OCI-LY1 (cell line): Measurements from ENCODE around the gene ZNF710.
A peak's percentile ranks its signal among the peaks of the same experiment; 100 is the strongest.
"Not testable (repeated sequence)": the region's sequence is repeated elsewhere in the genome, so short reads cannot be mapped to it uniquely, and the experiment has no call there.

Experiments used
- H2AFZ ChIP-seq: fragments of 200-600 bp; sonication (generic), shearing (Covaris generic); 2 replicates; pipeline ENCODE4 v1.6.0; 2014; ENCODE audit warnings: antibody characterized with exemption, mild to moderate bottlenecking, low read length
- H3F3A ChIP-seq: fragments of 200-600 bp; sonication (generic), shearing (Covaris generic); 2 replicates; pipeline ENCODE4 v1.6.0; 2014; ENCODE audit warnings: mild to moderate bottlenecking, antibody characterized with exemption, low read length, moderate library complexity; ENCODE audit not compliant: insufficient read depth
- H3K27ac ChIP-seq: fragments of 200-600 bp; sonication (generic); 2 replicates; pipeline ENCODE4 v1.5.1; 2014; ENCODE audit warnings: low read length, mixed run types, mild to moderate bottlenecking, low read depth; ENCODE audit not compliant: poor library complexity, severe bottlenecking
- H3K27me3 ChIP-seq: fragments of 200-600 bp; sonication (generic); 2 replicates; pipeline ENCODE4 v1.6.0; 2014; ENCODE audit warnings: antibody characterized with exemption, mild to moderate bottlenecking, low read length, moderate library complexity; ENCODE audit not compliant: insufficient read depth
- H3K36me3 ChIP-seq: fragments of 200-600 bp; sonication (generic); 2 replicates; pipeline ENCODE4 v1.6.1; 2014; ENCODE audit warnings: mild to moderate bottlenecking, antibody characterized with exemption, low read length, moderate library complexity, mixed read lengths; ENCODE audit not compliant: insufficient read depth
- H3K4me1 ChIP-seq: fragments of 200-600 bp; sonication (generic); 2 replicates; pipeline ENCODE4 v1.5.1; 2014; ENCODE audit warnings: mild to moderate bottlenecking, low read length, moderate library complexity; ENCODE audit not compliant: insufficient read depth, severe bottlenecking
- H3K4me2 ChIP-seq: fragments of 200-600 bp; sonication (generic), shearing (Covaris generic); 2 replicates; pipeline ENCODE4 v1.6.1; 2014; ENCODE audit warnings: low read length
- H3K4me3 ChIP-seq: fragments of 200-600 bp; sonication (generic); 2 replicates; pipeline ENCODE4 v1.5.1; 2014; ENCODE audit warnings: low read length, low read depth, mild to moderate bottlenecking, mixed read lengths; ENCODE audit not compliant: poor library complexity, severe bottlenecking
- H3K79me2 ChIP-seq: fragments of 200-600 bp; shearing (Covaris generic); 2 replicates; pipeline ENCODE4 v1.6.1; 2016; ENCODE audit warnings: mixed run types, low read length, mixed read lengths; ENCODE audit not compliant: insufficient read depth
- H3K9ac ChIP-seq: fragments of 200-600 bp; sonication (generic), shearing (Covaris generic); 2 replicates; pipeline ENCODE4 v1.6.1; 2014; ENCODE audit warnings: mild to moderate bottlenecking, low read length, mixed read lengths
- H3K9me2 ChIP-seq: fragments of 200-600 bp; sonication (generic), shearing (Covaris generic); 2 replicates; pipeline ENCODE4 v1.6.1; 2014; ENCODE audit warnings: low read depth, mild to moderate bottlenecking, low read length, mixed read lengths
- H3K9me3 ChIP-seq: fragments of 200-600 bp; shearing (Covaris generic); 2 replicates; pipeline ENCODE4 v1.6.1; 2014; ENCODE audit warnings: low read length, mixed read lengths
- H4K20me1 ChIP-seq: fragments of 200-600 bp; sonication (generic), shearing (Covaris generic); 2 replicates; pipeline ENCODE4 v1.6.0; 2016; ENCODE audit warnings: mild to moderate bottlenecking, low read length; ENCODE audit not compliant: insufficient read depth
- EZH2 ChIP-seq: fragments of 200-600 bp; sonication (generic), shearing (Covaris generic); IDR thresholded peaks from 2 replicates; pipeline ENCODE4 v1.8.0; 2017; ENCODE audit warnings: borderline replicate concordance, mixed run types, mild to moderate bottlenecking, antibody characterized with exemption, low read length, moderate library complexity, mixed read lengths
- TF ChIP-seq, protein P1 (sequence below): fragments of 200-600 bp; sonication (generic), shearing (Covaris generic); IDR thresholded peaks from 2 replicates; pipeline ENCODE4 v1.5.1; 2017; ENCODE audit warnings: mild to moderate bottlenecking, antibody characterized with exemption, low read length, moderate library complexity, mixed read lengths

The ZNF710 gene

DNA sequence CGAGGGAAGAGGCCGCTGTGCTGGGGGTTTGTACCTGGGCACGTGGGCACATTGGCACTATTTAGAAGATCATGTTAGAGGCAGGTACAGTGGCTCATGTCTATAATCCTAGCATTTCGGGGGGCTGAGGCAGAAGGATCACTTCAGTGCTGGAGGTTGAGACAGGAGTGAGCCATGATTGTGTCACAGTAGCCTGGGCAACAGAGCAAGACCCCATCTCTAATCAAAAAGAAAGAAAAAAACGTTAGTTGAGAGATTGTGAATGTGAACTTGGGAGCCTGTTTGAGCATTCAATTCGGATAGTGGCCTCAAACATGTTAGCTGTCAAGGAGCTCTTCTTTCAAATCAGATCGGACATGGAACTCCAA is 64.5 kb downstream of the ZNF710 start:
- Histone ChIP-seq H3K4me2 (no peak overlapping the region), H3F3A (no peaks in the 10 kb centered on the region), H3K36me3 (no peaks in the 10 kb centered on the region), H3K27me3 (no peaks in the 10 kb centered on the region), H3K27ac (peak overlapping the region; percentile 20), H3K4me3 (no peak overlapping the region), H3K9me3 (no peaks in the 10 kb centered on the region), H3K79me2 (no peaks in the 10 kb centered on the region), H4K20me1 (no peaks in the 10 kb centered on the region), H3K9me2 (no peaks in the 10 kb centered on the region), H3K9ac (no peak overlapping the region), H2AFZ (no peak overlapping the region), H3K4me1 (peaks cover 52% of the 10 kb centered on the region)
- TF ChIP-seq, protein P1, sequence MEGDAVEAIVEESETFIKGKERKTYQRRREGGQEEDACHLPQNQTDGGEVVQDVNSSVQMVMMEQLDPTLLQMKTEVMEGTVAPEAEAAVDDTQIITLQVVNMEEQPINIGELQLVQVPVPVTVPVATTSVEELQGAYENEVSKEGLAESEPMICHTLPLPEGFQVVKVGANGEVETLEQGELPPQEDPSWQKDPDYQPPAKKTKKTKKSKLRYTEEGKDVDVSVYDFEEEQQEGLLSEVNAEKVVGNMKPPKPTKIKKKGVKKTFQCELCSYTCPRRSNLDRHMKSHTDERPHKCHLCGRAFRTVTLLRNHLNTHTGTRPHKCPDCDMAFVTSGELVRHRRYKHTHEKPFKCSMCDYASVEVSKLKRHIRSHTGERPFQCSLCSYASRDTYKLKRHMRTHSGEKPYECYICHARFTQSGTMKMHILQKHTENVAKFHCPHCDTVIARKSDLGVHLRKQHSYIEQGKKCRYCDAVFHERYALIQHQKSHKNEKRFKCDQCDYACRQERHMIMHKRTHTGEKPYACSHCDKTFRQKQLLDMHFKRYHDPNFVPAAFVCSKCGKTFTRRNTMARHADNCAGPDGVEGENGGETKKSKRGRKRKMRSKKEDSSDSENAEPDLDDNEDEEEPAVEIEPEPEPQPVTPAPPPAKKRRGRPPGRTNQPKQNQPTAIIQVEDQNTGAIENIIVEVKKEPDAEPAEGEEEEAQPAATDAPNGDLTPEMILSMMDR: no peak
- no peak for TF ChIP-seq EZH2

DNA sequence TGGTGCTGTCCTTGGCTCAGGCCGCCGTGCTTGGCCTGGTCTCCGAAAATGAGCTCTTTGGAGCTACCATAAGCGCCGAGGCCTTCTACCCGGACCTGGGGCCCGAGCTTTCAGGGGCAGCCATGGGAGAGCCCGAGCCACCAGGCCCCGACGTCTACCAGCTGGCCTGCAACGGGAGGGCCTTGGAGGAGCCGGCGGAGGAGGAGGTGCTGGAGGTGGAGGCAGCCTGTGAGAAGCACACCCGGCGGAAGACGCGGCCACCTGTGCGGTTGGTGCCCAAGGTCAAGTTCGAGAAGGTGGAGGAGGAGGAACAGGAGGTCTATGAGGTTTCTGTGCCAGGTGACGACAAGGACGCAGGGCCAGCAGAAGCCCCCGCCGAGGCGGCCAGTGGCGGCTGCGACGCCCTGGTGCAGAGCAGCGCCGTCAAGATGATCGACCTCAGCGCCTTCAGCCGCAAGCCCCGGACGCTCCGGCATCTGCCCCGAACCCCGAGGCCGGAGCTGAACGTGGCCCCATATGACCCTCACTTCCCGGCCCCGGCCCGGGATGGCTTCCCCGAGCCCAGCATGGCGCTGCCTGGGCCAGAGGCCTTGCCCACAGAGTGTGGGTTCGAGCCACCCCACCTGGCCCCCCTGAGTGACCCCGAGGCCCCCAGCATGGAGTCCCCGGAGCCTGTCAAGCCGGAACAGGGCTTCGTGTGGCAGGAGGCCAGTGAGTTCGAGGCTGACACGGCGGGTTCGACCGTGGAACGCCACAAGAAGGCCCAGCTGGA is 66.2 kb downstream of the ZNF710 start:
- Histone ChIP-seq H3K79me2 (no peaks in the 10 kb centered on the region), H3K4me3 (no peak overlapping the region), H4K20me1 (no peaks in the 10 kb centered on the region), H3K36me3 (peaks cover 6% of the 10 kb centered on the region; the same call in 1 of the 2 replicates), H3K9me3 (no peaks in the 10 kb centered on the region), H3K4me1 (peaks cover 40% of the 10 kb centered on the region), H3K9me2 (no peaks in the 10 kb centered on the region), H3K27me3 (no peaks in the 10 kb centered on the region), H3K27ac (no peak overlapping the region), H3F3A (no peaks in the 10 kb centered on the region), H3K9ac (no peak overlapping the region), H3K4me2 (no peak overlapping the region), H2AFZ (no peak overlapping the region)
- no peak for TF ChIP-seq EZH2
- TF ChIP-seq, protein P1: no peak

DNA sequence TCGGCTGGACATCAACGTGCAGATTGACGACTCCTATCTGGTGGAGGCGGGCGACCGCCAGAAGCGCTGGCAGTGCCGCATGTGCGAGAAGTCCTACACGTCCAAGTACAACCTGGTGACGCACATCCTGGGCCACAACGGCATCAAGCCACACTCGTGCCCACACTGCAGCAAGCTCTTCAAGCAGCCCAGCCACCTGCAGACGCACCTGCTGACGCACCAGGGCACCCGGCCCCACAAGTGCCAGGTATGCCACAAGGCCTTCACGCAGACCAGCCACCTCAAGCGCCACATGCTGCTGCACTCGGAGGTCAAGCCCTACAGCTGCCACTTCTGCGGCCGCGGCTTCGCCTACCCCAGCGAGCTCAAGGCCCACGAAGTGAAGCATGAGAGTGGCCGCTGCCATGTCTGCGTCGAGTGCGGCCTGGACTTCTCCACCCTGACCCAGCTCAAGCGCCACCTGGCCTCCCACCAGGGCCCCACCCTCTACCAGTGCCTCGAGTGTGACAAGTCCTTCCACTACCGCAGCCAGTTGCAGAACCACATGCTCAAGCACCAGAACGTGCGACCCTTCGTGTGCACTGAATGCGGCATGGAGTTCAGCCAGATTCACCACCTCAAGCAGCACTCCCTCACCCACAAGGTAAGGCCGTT is 67.0 kb downstream of the ZNF710 start:
- no peaks in the 10 kb centered on the region for H4K20me1 ChIP-seq
- H3F3A ChIP-seq: no peaks in the 10 kb centered on the region
- H3K4me2 ChIP-seq: no peak overlapping the region
- H2AFZ ChIP-seq: no peak overlapping the region
- H3K79me2 ChIP-seq: no peaks in the 10 kb centered on the region
- H3K36me3 ChIP-seq: peaks cover 13% of the 10 kb centered on the region; the same call in 1 of the 2 replicates
- H3K9me2 ChIP-seq: no peaks in the 10 kb centered on the region
- H3K9me3 ChIP-seq: no peaks in the 10 kb centered on the region
- no peak for TF ChIP-seq EZH2
- TF ChIP-seq, protein P1: no peak
- H3K4me3 ChIP-seq: no peak overlapping the region
- H3K4me1 ChIP-seq: peaks cover 33% of the 10 kb centered on the region
- no peaks in the 10 kb centered on the region for H3K27me3 ChIP-seq
- H3K9ac ChIP-seq: no peak overlapping the region
- no peak overlapping the region for H3K27ac ChIP-seq

DNA sequence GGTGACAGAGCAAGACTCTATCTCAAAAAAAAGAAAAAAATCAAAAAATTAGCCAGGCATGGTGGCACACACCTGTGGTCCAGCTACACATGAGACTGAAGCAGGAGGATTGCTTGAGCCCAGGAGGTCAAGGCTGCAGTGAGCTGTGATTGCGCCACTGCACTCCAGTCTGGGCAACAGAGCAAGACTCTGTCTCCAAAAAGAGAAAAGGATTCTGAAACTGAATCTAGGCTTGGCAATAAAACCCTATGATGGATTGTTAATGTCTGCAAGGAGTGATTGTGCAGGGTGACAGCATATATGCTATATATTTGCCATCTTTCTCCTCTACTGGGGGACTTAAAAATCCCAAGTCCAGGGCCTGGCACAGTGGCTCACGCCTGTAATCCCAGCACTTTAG is 69.5 kb downstream of the ZNF710 start:
- peak overlapping the region; percentile 42 for H3K27ac ChIP-seq
- not testable (repeated sequence) for H3K4me2 ChIP-seq, H3K27me3 ChIP-seq, H3F3A ChIP-seq, H3K4me3 ChIP-seq, H4K20me1 ChIP-seq, H3K79me2 ChIP-seq, H3K9me3 ChIP-seq, H3K4me1 ChIP-seq, H3K9ac ChIP-seq, H2AFZ ChIP-seq, H3K9me2 ChIP-seq
- peaks cover 35% of the 10 kb centered on the region; the same call in 1 of the 2 replicates for H3K36me3 ChIP-seq
